Kasumi-1 (cell line): Measurements from ENCODE around the gene KIRREL3.

Experiments used
- DNase-seq, 2 experiments: peaks; one replicate each; lab custom pipeline; 2025; lab: John Stamatoyannopoulos, UW

Gene KIRREL3

DNA sequence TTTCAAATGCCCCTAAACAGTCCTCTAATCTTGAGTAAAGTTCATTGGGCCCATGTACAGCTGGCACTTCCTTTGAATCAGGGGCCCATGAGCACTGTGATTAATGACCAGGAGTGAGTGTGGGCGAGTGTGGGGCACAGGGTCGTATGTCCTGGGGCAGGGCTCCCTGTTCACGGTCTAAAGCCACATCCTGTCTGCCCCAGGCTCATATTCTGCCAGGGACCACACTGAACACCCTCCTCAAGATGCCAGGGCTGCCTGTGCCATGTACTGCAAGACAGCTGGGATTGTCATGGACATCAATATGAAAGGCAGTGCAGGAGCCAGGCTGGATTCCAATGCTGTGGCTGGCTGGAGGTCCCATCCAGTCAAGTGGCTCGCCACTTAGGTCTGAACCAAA is 130.5 kb downstream of the KIRREL3 start:
- DNase-seq, result no peak

DNA sequence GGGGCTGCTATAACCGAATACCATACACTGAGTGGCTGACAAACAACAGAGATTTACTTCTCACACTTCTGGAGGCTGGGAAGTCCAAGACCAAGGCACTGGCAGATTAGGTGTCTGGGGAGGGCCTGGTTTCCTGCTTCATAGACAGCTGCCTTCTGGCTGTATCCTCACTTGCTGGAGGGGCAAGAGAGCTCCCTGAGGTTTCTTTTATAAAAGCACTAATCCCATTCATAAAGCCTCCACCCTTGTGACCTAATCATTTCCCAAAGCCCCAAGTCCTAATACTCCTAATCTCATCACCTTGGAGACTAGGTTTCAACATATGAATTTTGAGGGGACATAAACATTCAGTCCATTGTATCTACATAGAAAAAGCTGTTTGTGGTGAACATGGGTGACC is 131.8 kb downstream of the KIRREL3 start:
- no peak for DNase-seq

DNA sequence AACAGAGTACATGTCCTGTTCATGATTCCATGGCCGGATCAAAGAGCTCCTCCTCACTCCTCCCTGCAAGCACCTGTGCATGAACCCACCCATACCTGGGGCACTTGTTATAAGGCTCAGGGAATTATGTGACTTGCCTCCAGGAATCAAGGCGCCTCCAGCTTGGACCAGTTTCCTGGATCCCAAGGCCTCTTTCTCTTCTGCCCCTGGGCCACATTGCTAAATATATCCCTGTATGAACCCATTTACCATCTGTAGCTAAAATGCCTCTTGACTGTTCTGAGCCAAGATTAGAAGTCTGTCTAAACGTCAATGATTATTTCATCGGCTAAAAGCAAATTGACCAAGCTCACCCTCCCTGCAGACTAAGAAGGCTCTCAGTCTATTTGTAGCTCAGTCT is 135.6 kb downstream of the KIRREL3 start:
- DNase-seq, result no peak

DNA sequence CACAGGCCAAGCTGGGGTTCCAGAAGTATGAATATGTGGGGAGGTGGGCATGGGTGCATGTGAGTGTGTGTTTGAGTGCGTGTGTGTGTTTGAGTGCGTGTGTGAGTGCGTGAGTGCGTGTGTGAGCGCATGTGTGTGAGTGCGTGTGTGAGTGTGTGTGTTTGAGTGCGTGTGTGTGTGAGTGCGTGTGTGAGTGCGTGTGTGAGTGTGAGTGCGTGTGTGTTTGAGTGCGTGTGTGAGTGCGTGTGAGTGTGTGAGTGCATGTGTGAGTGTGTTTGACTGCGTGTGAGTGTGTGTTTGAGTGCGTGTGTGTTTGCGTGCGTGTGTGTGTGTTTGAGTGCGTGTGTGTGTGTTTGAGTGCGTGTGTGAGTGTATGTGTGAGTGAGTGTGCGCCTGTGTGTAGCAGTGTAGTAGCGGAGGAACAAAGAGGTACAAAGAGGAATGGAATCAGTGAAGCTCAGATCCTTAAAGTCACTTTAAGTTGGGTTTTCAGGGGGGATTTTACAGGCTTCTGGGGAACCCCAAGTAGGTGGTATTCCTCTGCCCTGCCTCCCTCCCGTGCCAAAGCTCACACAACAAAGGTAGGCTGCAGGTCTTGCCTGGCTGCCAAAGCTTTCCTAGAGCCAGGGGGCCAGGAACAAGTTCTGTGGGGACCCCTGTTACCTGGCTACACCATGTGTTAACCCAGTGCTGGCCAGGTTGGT is 137.1 kb downstream of the KIRREL3 start:
- no peak for DNase-seq

DNA sequence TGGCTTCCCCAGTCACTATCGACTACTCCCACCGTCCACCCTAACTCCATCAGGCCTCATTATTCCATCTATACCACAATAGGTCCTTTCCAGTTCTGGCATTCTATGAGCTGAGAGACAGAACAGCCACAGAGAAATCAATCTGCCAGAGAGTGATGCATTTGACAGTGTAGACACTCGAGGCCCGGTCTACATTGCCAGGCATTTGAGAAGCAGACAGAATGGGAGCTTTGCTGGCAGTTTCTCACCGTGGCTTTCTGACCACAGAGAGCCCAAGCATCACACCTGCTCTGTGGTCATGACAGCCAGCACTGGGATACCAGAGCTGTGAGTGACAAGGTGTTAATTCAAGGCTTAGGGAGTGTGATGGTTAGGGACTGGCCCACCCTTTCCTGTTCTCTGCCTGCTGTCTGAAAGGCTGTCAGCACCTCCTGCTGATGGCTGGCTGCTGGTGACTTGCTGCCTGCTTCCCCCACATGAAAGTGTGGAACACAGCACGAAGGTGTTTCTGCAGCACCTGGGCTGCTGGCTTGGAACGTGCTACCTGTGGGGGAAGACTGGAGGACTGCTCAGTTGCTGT is 137.8 kb downstream of the KIRREL3 start:
- DNase-seq, result no peak

DNA sequence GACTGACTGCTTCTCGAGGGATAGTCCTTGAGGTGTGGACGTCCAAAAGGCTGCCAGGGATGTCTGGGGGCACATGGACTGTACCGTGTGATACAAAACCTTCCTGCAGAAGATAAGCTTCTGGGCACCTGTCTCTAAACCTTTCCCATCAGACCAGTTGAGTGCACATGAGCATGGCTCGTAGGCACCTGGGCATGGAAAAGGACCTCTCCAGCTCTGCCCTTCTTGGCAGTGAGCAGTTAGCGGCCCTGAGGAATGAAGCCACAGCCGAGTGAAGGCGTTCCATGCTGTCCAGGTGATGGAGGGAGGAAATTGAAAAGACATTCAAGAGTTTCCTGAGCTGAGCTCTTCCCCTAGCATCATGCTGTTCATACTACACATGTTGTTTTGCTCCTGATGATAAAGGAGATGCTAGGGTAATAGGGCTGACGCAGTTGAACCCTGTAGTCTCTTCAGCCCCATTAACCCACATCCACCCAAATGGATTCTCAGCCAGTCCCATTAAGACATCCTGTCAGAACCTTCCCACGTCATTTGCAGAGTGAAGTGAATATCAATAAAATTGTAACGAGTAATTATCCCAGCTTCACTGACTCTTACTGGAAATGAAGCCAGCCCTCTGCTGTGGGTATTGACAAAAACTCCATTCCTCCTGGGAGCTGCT is 138.6 kb downstream of the KIRREL3 start:
- DNase-seq, result no peak

DNA sequence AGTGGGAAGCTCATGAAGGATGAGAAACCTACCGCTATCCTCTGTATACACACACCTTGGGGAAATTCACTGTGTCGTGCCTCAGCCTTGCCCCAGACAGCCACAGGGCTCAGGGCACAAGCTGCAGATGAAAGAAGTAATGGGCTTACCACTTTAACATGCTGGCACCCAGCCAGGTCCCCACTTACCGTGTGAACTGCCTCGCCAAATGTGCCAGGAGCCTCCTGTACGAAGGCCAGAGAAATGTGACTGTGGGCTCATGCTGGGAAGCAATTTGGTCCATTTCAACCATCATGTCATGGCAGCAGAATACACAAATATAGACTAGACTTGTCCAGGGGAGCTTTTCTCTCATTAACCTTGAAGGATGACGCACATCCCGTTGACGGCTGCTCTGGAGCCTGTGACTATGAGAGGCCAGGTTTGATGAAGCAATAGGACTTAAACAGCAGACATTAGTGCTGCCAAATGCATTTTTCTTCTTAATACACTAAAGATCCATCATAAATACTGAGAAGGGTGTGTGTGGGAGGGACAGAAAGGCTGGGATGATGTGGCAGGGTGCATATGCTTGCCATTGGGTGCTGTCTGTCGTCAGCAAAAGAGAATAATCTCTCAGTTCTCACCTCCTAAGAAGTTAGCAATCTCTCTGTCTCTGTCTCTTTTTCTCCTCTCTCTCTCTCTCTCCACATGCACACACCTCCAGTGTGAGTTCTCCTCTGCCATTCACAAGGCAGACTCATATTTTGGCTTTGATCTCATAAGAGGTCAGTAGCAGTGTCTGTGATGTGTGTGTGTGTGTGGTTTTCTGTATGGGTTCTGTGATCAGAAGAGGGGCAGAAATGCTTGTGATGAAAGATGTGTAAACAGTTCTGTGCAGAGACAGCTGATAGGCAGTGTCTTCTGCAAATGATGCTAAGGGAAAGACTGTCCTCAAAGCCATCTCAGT is 142.4 kb downstream of the KIRREL3 start:
- no peak for DNase-seq

DNA sequence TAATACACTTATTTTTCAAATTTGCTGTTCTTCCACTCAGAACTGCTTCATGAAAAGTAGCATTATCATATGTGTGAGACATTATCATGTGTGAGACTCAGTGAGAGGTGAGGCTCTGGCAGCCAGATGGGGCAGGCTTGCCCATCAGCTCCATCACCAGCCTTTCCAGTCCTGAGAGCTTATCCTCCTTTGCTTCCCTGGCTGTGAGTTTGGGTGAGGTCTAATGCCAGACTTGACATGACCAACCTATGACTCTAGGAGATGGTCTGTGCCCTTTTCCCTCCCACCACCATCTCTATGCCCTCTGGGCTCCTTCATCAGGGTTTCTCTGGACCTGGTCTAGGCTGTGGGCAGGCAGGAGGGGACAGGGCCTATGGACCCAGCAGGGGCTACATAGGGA is 145.0 kb downstream of the KIRREL3 start:
- DNase-seq, result no peak

DNA sequence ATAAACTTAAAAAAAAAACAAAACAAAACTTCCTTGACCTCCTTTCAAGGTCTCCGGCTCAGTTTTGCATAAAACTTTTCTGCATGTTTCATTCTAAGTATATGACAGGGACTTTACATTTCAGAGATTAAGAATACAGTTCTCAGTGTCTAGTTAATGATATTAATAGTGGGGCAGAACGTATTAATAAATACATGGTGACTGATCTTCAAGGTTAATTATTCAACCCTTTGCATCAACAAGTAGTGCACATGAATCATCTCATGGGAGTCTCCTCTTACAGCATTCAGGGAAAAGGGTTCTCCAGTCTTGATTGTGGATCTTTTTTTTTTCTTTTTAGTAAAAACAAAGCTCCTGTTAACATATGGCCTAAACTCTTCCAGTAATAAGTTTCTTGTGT is 146.8 kb downstream of the KIRREL3 start:
- DNase-seq, result no peak

DNA sequence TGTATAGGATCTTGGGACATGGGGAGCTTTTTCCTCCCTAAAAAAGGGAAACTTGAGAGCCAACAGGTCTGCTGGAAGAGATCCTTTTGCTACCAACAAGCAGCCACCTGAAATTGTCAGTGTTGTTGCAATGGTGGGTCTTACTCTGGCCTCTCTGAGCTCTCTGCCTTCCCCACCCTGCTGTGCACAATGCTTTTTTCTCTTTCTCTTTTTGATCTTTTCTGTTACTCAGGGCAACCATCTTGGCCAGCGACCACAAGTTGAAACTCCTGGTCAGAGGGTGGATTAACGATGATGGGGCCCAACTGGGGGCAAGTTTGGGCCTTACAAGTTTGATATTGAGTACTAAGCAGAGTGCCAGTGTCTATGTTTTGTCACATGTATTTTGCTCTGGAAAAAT is 155.8 kb downstream of the KIRREL3 start:
- no peak for DNase-seq

DNA sequence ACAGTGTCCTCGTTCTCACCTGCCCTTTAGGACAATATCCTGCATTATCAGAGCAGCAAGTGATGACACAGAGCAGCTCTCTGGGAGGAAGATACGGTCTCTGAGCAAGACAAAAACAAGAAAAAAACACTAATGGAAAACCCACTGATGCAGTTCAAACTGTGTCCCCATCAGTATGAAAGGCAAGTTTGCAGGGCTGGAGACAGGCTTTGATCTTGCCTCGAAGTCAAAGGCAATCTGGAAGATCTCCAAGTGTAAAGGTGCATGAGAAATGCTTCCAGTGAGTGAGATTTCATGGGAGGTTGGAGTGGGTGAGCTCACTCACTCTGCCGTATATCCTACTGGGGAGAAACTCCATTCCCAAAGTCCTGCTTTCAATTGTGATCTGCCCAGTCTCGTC is 157.5 kb downstream of the KIRREL3 start:
- no peak for DNase-seq

DNA sequence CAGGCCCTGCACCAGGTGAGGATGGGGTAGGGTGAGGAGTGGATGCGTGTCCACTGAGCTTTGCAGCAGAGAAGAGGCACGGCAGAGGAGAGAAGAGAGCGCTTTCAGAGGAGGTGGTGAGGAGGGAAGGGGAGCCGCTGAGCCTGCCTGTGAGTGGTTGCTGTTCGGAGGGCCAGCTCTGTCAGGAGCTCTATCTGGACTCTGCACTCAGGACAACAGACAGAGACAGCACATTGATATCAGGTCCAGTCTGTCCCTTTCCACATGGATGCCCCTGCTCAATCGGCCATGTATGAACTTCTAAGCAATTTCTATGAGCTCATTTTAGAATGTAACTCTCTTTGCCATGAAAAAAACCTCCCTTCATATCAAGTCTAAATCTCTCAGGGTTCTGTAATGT is 158.6 kb downstream of the KIRREL3 start:
- DNase-seq, result no peak

DNA sequence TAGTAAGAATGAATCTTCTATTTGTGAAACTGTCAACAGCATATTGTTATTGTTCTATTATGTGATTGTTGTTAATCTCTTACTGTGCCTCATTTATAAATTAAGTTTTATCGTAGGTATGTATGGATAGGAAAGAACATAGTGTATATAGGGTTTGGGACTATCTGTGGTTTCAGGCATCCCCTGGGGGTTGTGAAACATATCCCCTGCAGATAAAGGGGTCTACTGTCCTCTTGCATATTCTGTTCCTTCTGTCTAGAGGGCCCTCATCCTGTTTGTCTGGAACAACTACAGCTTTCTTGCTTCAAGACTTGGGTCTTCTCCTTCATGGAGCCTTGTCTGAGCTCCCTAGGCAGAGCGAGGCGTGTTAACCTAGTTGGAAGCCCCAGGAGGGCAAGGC is 159.6 kb downstream of the KIRREL3 start:
- DNase-seq, result no peak

DNA sequence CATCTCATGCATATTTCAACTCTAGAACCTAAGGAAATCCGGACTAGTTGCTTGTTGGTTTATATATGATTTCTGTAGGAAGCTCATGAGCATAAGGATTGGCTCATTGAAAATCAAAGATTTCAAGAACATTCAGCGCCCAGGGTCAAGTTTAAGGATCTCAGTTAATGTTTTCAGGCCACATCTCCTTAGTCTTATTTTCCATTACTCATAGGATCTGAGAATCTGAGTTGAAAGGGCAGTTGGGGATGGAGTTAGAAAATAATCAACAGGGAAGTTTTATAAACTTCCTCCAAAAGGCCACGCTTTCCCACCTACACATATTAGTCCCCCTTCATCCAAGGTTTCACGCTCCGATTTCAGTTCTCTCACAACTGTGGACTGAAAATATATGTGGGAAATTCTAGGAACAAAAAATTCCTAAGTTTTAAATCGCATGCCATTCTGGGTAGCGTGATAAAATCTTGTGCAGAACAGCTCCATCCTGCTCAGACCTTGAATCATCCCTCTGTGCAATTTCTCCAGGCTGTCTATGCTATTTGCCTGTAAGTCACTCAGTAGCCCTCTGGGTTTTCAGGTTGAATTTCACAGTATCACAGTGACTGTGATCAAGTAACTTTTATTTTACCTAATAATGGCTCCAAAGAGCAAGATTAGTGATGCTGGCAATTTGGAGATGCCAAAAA is 160.2 kb downstream of the KIRREL3 start:
- DNase-seq, result no peak

DNA sequence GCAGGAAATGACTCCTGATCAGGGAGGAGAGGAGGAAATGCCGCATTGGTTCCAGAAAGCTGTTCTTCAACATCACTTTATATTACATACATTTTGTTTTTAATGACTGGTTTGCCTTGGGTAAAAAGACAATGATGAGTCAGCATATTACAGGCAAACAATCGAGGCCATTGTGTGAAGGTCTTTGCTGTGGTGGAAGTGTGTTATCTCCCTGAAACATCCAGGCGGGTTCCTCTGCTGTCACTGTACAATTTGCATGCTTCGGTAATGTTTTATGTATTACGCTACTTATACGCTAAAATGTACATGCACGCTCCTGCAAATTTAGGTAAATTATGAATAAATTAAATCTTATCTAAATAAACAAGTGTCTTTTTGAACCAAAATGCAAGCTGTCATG is 161.1 kb downstream of the KIRREL3 start:
- no peak for DNase-seq

DNA sequence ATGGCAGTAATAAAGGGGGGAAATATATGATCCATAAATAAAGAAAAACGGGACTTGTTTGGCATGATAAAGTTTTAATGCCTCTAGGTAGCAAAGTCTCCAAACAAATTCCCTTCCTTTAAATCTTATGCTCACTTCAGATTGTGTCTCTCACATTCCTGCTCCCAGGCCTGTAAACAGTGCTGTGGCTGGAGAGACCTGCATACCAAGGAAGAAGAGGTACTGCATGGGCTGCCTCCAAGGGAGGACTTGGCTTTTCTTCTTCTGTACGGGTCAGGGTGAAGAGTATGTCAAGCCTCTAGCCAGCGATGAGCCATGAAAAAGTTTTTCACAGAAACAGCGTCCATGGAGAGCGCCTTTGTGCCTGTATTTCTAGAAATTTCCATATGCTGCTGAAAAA is 161.8 kb downstream of the KIRREL3 start:
- DNase-seq, result no peak

DNA sequence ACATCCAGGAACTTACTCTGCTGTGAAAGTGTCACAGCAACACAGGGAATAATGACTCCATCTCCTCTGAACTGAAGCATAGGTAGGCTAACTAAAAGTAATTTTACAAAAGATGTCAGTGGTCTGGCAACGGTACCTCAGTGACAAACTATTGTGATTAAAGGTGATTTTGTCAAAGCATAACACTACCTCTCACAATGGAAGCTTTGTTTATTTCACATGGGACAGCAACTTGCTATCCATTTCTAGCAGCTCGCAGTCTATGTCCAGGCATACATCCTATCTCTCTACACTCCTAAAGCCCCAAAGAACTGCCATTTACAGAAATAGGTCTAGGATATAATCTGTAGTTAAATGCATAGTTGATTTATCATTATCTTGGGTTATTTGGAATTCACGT is 163.0 kb downstream of the KIRREL3 start:
- DNase-seq, result no peak

DNA sequence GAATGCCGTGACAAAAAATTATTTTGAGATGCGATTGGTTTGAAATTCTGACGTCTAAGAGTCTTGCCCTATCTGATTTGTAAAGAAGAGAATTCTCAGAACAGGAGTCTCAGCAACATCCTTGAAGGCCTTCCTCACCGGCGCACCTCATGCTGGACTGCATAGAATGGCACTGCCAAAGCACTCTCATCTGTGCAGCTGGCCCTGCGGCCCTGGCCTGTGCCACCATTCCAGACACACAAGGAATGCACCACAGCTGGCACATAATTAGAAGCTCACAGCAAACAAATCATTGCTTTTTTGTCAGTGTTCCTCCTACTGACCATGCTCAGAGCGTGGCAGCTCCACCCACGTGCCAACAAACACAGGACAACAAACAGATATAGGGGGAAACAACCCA is 166.0 kb downstream of the KIRREL3 start:
- DNase-seq, result no peak

DNA sequence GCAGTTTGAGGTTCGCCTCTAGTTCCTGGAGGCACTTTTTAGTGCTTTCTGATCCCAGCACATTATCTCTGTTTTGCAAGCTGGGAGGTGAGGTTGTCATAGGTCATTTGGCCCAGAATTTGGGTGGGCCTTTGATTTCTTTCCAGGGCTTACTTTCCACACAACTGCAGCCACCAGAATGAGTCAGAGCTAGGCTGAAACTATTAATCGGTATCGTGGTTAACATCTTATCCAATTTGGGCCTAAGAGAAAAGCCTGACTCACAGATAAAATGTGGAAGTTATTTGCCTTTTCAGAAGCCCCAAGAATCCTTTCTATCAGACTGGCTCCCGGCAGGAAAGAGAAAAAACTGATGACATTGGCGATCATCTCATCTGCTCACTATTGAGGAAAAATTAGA is 166.4 kb downstream of the KIRREL3 start:
- DNase-seq, result no peak

DNA sequence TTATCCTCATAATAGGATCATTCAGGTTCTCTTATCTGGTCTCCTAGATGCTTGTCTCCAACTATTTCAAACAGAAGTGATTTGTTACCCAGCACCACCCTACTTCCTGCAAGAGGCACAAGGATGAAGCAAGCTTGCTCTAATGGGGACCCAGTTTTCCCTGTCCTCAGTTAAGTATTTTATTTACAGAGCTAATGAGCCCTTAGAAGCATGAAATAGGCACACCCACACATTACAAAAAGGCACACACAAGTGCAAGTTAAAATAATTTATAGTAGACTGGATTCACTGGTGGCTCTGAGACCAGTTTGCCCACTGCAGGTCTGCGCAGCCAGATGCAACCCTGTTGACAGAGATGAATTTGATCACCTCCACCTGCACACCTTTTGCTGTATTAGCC is 167.5 kb downstream of the KIRREL3 start:
- no peak for DNase-seq

DNA sequence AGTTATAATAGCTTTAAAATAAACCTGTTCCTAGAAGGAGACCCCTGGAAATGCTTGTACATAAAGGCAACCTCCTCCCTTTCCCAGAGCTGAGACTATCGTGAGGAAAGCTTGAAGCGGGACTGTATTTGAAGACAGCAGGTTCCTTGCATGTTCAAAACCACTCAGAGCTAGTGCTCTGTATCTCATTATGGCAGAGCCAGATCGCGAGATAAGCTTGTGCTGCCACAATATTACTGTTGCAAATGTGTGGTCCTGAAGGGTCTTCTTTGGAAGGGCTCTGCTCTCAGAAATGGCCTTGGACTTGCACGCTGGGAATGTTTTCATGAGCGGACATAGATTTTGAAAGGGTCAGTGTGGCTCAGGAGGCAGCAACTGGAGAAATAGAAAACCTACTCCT is 168.2 kb downstream of the KIRREL3 start:
- no peak for DNase-seq

DNA sequence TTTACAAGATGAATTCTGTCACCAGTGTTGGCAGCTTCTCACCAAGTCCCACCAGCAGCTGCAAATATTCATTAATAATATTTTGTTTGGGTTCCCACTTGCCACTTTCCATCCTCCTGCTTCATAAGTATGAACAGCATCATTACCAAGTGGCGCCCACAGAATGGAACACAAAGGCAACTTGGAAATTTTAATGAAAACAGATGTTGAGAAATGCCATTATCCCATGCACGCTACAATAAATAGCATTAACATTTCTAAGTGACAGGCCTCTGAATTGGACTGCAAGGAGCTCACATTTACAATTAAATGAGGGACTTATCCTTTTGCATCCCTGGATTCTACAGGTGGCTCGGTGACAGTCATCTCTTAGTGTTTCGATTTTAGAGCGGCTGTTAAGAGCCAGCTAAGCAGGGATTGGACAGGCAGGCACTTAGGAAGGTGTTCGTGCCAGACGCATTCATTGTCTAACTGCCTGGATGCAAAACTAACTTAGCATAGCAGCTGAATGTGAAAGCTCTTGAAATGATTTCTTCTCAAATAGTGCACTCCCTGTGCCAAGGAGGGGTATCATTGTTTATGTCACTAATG is 170.3 kb downstream of the KIRREL3 start:
- DNase-seq, result no peak
